Measurements from ENCODE around the gene CLDN11. TPM values are rescaled to one million over a fixed set of nuclear protein-coding genes. Genes with fewer than 3 reads are reported as not detected.

The CLDN11 gene
- total and polyA plus RNA-seq, 2 donors (not counting 1 experiment from before 2014, with no cell fraction given) = 131 to 316 TPM

- Histone ChIP-seq H3K27me3 (ENCODE audit: control insufficient read depth, insufficient read depth, low read length) (no peaks in the 10 kb centered on the region), H3K4me3 (replicated peaks in 1 of 4; ENCODE audit: control extremely low read depth in 1 of 4, insufficient read depth in 1 of 4, low read depth in 3 of 4, low read length in 4 of 4) (no peak overlapping the region), H3K27ac (ENCODE audit: insufficient read depth, low read length) (no peak overlapping the region), H3K9me3 (ENCODE audit: control insufficient read depth, insufficient read depth, low read depth, low read length) (no peaks in the 10 kb centered on the region), H3K4me1 (ENCODE audit: control insufficient read depth, extremely low read depth, insufficient read depth, low read length) (peaks cover 4% of the 10 kb centered on the region), H3K4me2 (ENCODE audit: extremely low read depth, insufficient read depth, low read length) (no peak overlapping the region), H3K36me3 (ENCODE audit: control insufficient read depth, insufficient read depth, low read length) (no peaks in the 10 kb centered on the region), H4K20me1 (ENCODE audit: control insufficient read depth, extremely low read depth, insufficient read depth, low read length) (no peaks in the 10 kb centered on the region), H2AFZ (ENCODE audit: low read length) (no peak overlapping the region), H3K9ac (ENCODE audit: insufficient read depth, low read length) (no peak overlapping the region), H3K79me2 (ENCODE audit: control insufficient read depth, insufficient read depth, low read length) (no peaks in the 10 kb centered on the region)
- peak in 1 of 2 donors; percentile 61 for DNase-seq (ENCODE audit: low read depth in 2 of 2)
- TF ChIP-seq EZH2 (IDR thresholded peaks at IDR 0.05; ENCODE audit: low read length, missing control alignments) = no peak
- peak; percentile 58 to 69 for TF ChIP-seq CTCF (conservative IDR thresholded peaks at IDR 0.05 in 1 of 2, IDR thresholded peaks at IDR 0.05 in 1 of 2; ENCODE audit: low read depth in 1 of 2, low read length in 2 of 2)
Measured at GRCh38 chr3:170410428-170411029, 8.1 kb upstream of the CLDN11 start.

- H3K4me2 ChIP-seq (ENCODE audit: extremely low read depth, insufficient read depth, low read length) = no peak overlapping the region
- H2AFZ ChIP-seq (ENCODE audit: low read length) = no peak overlapping the region
- H3K9ac ChIP-seq (ENCODE audit: insufficient read depth, low read length) = no peak overlapping the region
- H4K20me1 ChIP-seq (ENCODE audit: control insufficient read depth, extremely low read depth, insufficient read depth, low read length) = no peaks in the 10 kb centered on the region
- peaks cover 3% of the 10 kb centered on the region for H3K79me2 ChIP-seq (ENCODE audit: control insufficient read depth, insufficient read depth, low read length)
- no peak for DNase-seq (ENCODE audit: low read depth in 2 of 2)
- H3K9me3 ChIP-seq (ENCODE audit: control insufficient read depth, insufficient read depth, low read depth, low read length) = no peaks in the 10 kb centered on the region
- no peak overlapping the region for H3K27ac ChIP-seq (ENCODE audit: insufficient read depth, low read length)
- H3K27me3 ChIP-seq (ENCODE audit: control insufficient read depth, insufficient read depth, low read length) = no peaks in the 10 kb centered on the region
- peaks cover 4% of the 10 kb centered on the region for H3K4me1 ChIP-seq (ENCODE audit: control insufficient read depth, extremely low read depth, insufficient read depth, low read length)
- TF ChIP-seq EZH2 (IDR thresholded peaks at IDR 0.05; ENCODE audit: low read length, missing control alignments) = no peak
- TF ChIP-seq CTCF (conservative IDR thresholded peaks at IDR 0.05 in 1 of 2, IDR thresholded peaks at IDR 0.05 in 1 of 2; ENCODE audit: low read depth in 1 of 2, low read length in 2 of 2) = no peak
- no peaks in the 10 kb centered on the region for H3K36me3 ChIP-seq (ENCODE audit: control insufficient read depth, insufficient read depth, low read length)
- no peak overlapping the region for H3K4me3 ChIP-seq (replicated peaks in 1 of 4; ENCODE audit: control extremely low read depth in 1 of 4, insufficient read depth in 1 of 4, low read depth in 3 of 4, low read length in 4 of 4)
Measured at GRCh38 chr3:170413291-170413690, 5.4 kb upstream of the CLDN11 start.

- peaks cover 10% of the 10 kb centered on the region for H3K79me2 ChIP-seq (ENCODE audit: control insufficient read depth, insufficient read depth, low read length)
- peaks cover 4% of the 10 kb centered on the region for H3K4me1 ChIP-seq (ENCODE audit: control insufficient read depth, extremely low read depth, insufficient read depth, low read length)
- H3K36me3 ChIP-seq (ENCODE audit: control insufficient read depth, insufficient read depth, low read length) = no peaks in the 10 kb centered on the region
- DNase-seq (ENCODE audit: low read depth in 2 of 2) = peak; percentile 88 to 92
- no peak overlapping the region for H3K4me3 ChIP-seq (replicated peaks in 1 of 4; ENCODE audit: control extremely low read depth in 1 of 4, insufficient read depth in 1 of 4, low read depth in 3 of 4, low read length in 4 of 4)
- TF ChIP-seq EZH2 (IDR thresholded peaks at IDR 0.05; ENCODE audit: low read length, missing control alignments) (no peak), CTCF (conservative IDR thresholded peaks at IDR 0.05 in 1 of 2, IDR thresholded peaks at IDR 0.05 in 1 of 2; ENCODE audit: low read depth in 1 of 2, low read length in 2 of 2) (peak; percentile 99 to 100)
- H3K9me3 ChIP-seq (ENCODE audit: control insufficient read depth, insufficient read depth, low read depth, low read length) = no peaks in the 10 kb centered on the region
- peak overlapping the region; percentile 69 for H3K4me2 ChIP-seq (ENCODE audit: extremely low read depth, insufficient read depth, low read length)
- H4K20me1 ChIP-seq (ENCODE audit: control insufficient read depth, extremely low read depth, insufficient read depth, low read length) = no peaks in the 10 kb centered on the region
- peak overlapping the region; percentile 61 for H3K27ac ChIP-seq (ENCODE audit: insufficient read depth, low read length)
- no peaks in the 10 kb centered on the region for H3K27me3 ChIP-seq (ENCODE audit: control insufficient read depth, insufficient read depth, low read length)
- no peak overlapping the region for H2AFZ ChIP-seq (ENCODE audit: low read length)
- no peak overlapping the region for H3K9ac ChIP-seq (ENCODE audit: insufficient read depth, low read length)
Measured at GRCh38 chr3:170414202-170414663, 4.4 kb upstream of the CLDN11 start.

Measured in fibroblast of lung (primary cell).